ENCODE data around the gene MGAT4A. TPM values are rescaled to one million over a fixed set of nuclear protein-coding genes. Genes with fewer than 3 reads are reported as not detected.
"Not testable (repeated sequence)": the region's sequence is repeated elsewhere in the genome, so short reads cannot be mapped to it uniquely, and the experiment has no call there.

The MGAT4A gene
- total and polyA plus RNA-seq, 4 donors: 16.1 to 43.7 (median 31.9) TPM

DNA sequence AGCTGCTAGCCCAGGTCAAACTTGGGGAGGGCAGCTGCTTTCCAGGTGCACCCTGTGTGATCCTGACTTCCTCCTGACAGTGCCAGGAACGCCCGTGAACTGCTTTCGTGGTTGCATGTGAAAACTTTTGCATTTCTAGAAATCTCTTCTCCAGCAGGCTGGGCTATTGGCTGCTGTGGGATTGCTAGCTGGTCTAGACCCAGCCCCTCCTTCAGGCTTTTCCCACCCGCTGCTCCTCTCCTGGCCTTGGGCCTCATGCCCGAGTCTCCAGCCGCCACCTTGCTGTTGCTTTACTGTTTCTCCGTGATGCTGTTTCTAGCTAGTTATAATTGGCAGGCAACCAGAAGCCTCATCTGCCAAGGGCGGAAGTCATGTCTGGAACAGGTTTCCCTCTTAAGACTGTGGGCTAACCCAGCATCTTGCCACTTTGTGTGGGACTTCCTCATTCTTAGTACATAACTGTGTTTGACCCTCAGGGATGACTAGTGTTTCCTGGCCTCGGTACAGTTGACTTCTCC, 27.0 kb upstream of the MGAT4A start:
- Histone ChIP-seq H3K9me3 (ENCODE audit: control insufficient read depth in 4 of 4, insufficient read depth in 3 of 4, low read length in 3 of 4) (no peaks in the 10 kb centered on the region), H3K27ac (ENCODE audit: low read depth in 1 of 2, low read length in 1 of 2) (peak overlapping the region; percentile 13 to 76)
- DNase-seq: peak; percentile 28 to 65 (median 40)

GRCh38 chr2:98753801-98754200, 22.9 kb upstream of the MGAT4A start:
- no peak overlapping the region for H3K27ac ChIP-seq (ENCODE audit: low read depth in 1 of 2, low read length in 1 of 2)
- H3K9me3 ChIP-seq (ENCODE audit: control insufficient read depth in 4 of 4, insufficient read depth in 3 of 4, low read length in 3 of 4): peaks cover 0 to 2% (median 0%) of the 10 kb centered on the region in 4 donors
- H3K36me3 ChIP-seq (ENCODE audit: control insufficient read depth in 4 of 4, insufficient read depth in 4 of 4, low read length in 4 of 4): no peaks in the 10 kb centered on the region
- DNase-seq (no peak), ATAC-seq (ENCODE audit: insufficient read depth, low FRiP score) (no peak)
- H3K9ac ChIP-seq (ENCODE audit: insufficient read depth in 1 of 2, low read length in 2 of 2): no peak overlapping the region
- peaks cover 0 to 12% (median 3%) of the 10 kb centered on the region in 5 donors for H3K4me1 ChIP-seq (ENCODE audit: control insufficient read depth in 5 of 5, insufficient read depth in 5 of 5, low read length in 5 of 5)
- peaks cover 0 to 49% (median 39%) of the 10 kb centered on the region in 3 donors for H3K27me3 ChIP-seq (ENCODE audit: control insufficient read depth in 3 of 3, insufficient read depth in 3 of 3, low read length in 2 of 3)
- H3K4me3 ChIP-seq: no peak overlapping the region
- TF ChIP-seq, protein P1, sequence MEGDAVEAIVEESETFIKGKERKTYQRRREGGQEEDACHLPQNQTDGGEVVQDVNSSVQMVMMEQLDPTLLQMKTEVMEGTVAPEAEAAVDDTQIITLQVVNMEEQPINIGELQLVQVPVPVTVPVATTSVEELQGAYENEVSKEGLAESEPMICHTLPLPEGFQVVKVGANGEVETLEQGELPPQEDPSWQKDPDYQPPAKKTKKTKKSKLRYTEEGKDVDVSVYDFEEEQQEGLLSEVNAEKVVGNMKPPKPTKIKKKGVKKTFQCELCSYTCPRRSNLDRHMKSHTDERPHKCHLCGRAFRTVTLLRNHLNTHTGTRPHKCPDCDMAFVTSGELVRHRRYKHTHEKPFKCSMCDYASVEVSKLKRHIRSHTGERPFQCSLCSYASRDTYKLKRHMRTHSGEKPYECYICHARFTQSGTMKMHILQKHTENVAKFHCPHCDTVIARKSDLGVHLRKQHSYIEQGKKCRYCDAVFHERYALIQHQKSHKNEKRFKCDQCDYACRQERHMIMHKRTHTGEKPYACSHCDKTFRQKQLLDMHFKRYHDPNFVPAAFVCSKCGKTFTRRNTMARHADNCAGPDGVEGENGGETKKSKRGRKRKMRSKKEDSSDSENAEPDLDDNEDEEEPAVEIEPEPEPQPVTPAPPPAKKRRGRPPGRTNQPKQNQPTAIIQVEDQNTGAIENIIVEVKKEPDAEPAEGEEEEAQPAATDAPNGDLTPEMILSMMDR (IDR thresholded peaks at IDR 0.05; ENCODE audit: control extremely low read depth, extremely low read depth): no peak

More for the DNA sequence above, 27.0 kb upstream of the MGAT4A start:
- 5 to 7% methylated on average over 9 of the region's 9 CpGs for WGBS, 2 donors
- ATAC-seq (ENCODE audit: insufficient read depth, low FRiP score): peak; percentile 85
- Histone ChIP-seq H3K4me1 (ENCODE audit: control insufficient read depth in 5 of 5, insufficient read depth in 5 of 5, low read length in 5 of 5) (peaks cover 0 to 10% (median 4%) of the 10 kb centered on the region in 5 donors), H3K36me3 (ENCODE audit: control insufficient read depth in 4 of 4, insufficient read depth in 4 of 4, low read length in 4 of 4) (no peaks in the 10 kb centered on the region), H3K4me3 (no peak overlapping the region), H3K27me3 (ENCODE audit: control insufficient read depth in 3 of 3, insufficient read depth in 3 of 3, low read length in 2 of 3) (peaks cover 0 to 30% (median 22%) of the 10 kb centered on the region in 3 donors), H3K9ac (ENCODE audit: insufficient read depth in 1 of 2, low read length in 2 of 2) (no peak overlapping the region)
- TF ChIP-seq, protein P1 (IDR thresholded peaks at IDR 0.05; ENCODE audit: control extremely low read depth, extremely low read depth): no peak

DNA sequence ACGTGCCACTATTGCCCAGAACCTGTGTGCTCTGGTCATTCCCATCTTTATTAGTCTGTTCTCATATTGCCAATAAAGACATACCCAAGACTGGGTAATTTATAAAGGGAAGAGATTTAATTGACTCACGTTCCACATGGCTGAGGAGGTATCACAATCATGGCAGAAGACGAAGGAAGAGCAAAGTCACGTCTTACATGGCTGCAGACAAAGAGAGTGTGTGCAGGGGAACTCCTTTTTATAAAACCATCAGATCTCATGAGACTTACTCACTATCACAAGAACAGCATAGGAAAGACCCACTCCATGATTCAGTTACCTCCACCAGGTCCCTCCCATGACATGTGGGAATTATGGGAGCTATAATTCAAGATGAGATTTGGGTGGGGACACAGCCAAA, 21.8 kb upstream of the MGAT4A start:
- not testable (repeated sequence) for H3K4me3 ChIP-seq; DNase-seq; H3K36me3 ChIP-seq (ENCODE audit: control insufficient read depth in 4 of 4, insufficient read depth in 4 of 4, low read length in 4 of 4); H3K27ac ChIP-seq (ENCODE audit: low read depth in 1 of 2, low read length in 1 of 2); H3K9ac ChIP-seq (ENCODE audit: insufficient read depth in 1 of 2, low read length in 2 of 2); ATAC-seq (ENCODE audit: insufficient read depth, low FRiP score); H3K9me3 ChIP-seq (ENCODE audit: control insufficient read depth in 4 of 4, insufficient read depth in 3 of 4, low read length in 3 of 4)
- Histone ChIP-seq H3K4me1 (ENCODE audit: control insufficient read depth in 5 of 5, insufficient read depth in 5 of 5, low read length in 5 of 5) (peaks cover 0 to 13% (median under 1%) of the 10 kb centered on the region in 5 donors), H3K27me3 (ENCODE audit: control insufficient read depth in 3 of 3, insufficient read depth in 3 of 3, low read length in 2 of 3) (peaks cover 0 to 49% (median 39%) of the 10 kb centered on the region in 3 donors)
- 87 to 90% methylated on average over 4 of the region's 4 CpGs for WGBS, 2 donors

GRCh38 chr2:98751748-98752147, 20.8 kb upstream of the MGAT4A start:
- peaks cover 0 to 49% (median 43%) of the 10 kb centered on the region in 3 donors for H3K27me3 ChIP-seq (ENCODE audit: control insufficient read depth in 3 of 3, insufficient read depth in 3 of 3, low read length in 2 of 3)
- no peak for ATAC-seq (ENCODE audit: insufficient read depth, low FRiP score)
- H3K4me3 ChIP-seq: no peak overlapping the region
- 89 to 100% methylated on average over 1 of the region's 1 CpG for WGBS, 2 donors
- H3K9ac ChIP-seq (ENCODE audit: insufficient read depth in 1 of 2, low read length in 2 of 2): no peak overlapping the region
- TF ChIP-seq, protein P1 (IDR thresholded peaks at IDR 0.05; ENCODE audit: control extremely low read depth, extremely low read depth): no peak
- peaks cover 0 to 2% (median 0%) of the 10 kb centered on the region in 4 donors for H3K9me3 ChIP-seq (ENCODE audit: control insufficient read depth in 4 of 4, insufficient read depth in 3 of 4, low read length in 3 of 4)
- DNase-seq: no peak
- H3K27ac ChIP-seq (ENCODE audit: low read depth in 1 of 2, low read length in 1 of 2): no peak overlapping the region
- no peaks in the 10 kb centered on the region for H3K36me3 ChIP-seq (ENCODE audit: control insufficient read depth in 4 of 4, insufficient read depth in 4 of 4, low read length in 4 of 4)
- H3K4me1 ChIP-seq (ENCODE audit: control insufficient read depth in 5 of 5, insufficient read depth in 5 of 5, low read length in 5 of 5): peaks cover 0 to 10% (median 0%) of the 10 kb centered on the region in 5 donors
